OCI-LY3 (cell line): Measurements from ENCODE around the gene CAPN7.

ENCODE experiments used
- CTCF ChIP-seq: fragments of 200-600, 300-600 bp; sonication (generic); IDR thresholded peaks from 2 replicates; pipeline ENCODE4 v1.5.1; 2014; ENCODE audit warnings: antibody characterized with exemption, low read length, low read depth
- EZH2phosphoT487 ChIP-seq: fragments of 200-600 bp; shearing (Covaris generic); IDR thresholded peaks from 2 replicates; pipeline ENCODE4 v1.6.1; 2018; ENCODE audit warnings: antibody characterized with exemption, mixed run types, low read depth

- no peak for TF ChIP-seq CTCF
- TF ChIP-seq EZH2phosphoT487 = no peak
Measured at GRCh38 chr3:15181511-15181910, 24.5 kb upstream of the CAPN7 start.
